VCaP (cell line): ENCODE data around the gene LRRFIP1.

Experiments
- H3K27ac ChIP-seq: fragments of 450-650 bp; 2 replicates; pipeline ENCODE4 v1.5.1; 2017
- CTCF ChIP-seq: fragments of 450-650 bp; conservative IDR thresholded peaks from 2 replicates; pipeline ENCODE4 v1.5.1; 2017; ENCODE audit warnings: mild to moderate bottlenecking, moderate library complexity

The LRRFIP1 gene

GRCh38 chr2:237806334-237806733 lies 178.9 kb downstream of the LRRFIP1 start:
- no peak for TF ChIP-seq CTCF
- no peak overlapping the region for H3K27ac ChIP-seq

DNA sequence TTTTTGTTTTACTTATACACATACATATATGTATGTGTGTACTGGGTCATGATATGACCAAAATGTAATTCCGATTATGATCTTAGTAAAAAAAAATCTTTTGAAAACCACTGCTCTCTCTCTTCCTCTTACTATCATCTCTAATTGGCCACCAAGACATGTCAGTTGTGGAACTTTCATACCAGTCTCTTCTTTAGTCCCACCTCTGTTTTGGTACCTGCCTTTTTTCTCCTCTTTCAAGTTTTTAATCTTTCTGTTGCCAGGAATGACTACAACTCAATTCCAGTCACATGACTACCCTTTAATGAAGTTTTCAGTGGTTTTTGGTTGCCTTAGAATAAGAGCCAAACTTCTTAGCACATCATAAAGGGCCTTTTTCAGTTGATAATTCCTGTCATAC lies 188.2 kb downstream of the LRRFIP1 start:
- no peak overlapping the region for H3K27ac ChIP-seq
- no peak for TF ChIP-seq CTCF

DNA sequence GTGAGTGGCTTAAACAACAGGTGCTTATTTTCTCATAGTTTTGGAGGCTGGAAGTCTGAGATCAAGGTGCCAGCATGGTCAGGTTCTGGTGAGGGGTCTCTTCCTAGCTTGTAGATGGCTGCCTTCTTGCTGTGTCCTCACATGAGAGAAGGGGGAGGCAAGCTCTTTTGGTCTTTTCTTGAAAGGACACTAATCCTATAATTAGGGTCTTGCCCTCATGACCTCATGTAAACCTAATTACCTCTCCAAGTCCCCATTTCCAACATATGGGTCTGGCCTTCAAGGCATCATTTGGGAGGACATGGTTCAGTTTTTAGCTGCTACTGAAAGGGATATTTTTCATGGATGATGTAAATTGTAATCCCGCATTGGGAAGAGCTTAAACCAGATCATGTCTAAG lies 189.1 kb downstream of the LRRFIP1 start:
- no peak overlapping the region for H3K27ac ChIP-seq
- TF ChIP-seq CTCF: no peak

- TF ChIP-seq CTCF: no peak
- H3K27ac ChIP-seq: no peak overlapping the region
Observed at GRCh38 chr2:237818066-237818473, 190.7 kb downstream of the LRRFIP1 start.

- H3K27ac ChIP-seq: no peak overlapping the region
- TF ChIP-seq CTCF: no peak
Observed at GRCh38 chr2:237819231-237819630, 191.8 kb downstream of the LRRFIP1 start.

GRCh38 chr2:237820421-237820820 lies 193.0 kb downstream of the LRRFIP1 start:
- no peak overlapping the region for H3K27ac ChIP-seq
- TF ChIP-seq CTCF: no peak

GRCh38 chr2:237823544-237823943 lies 196.2 kb downstream of the LRRFIP1 start:
- TF ChIP-seq CTCF: no peak
- no peak overlapping the region for H3K27ac ChIP-seq

DNA sequence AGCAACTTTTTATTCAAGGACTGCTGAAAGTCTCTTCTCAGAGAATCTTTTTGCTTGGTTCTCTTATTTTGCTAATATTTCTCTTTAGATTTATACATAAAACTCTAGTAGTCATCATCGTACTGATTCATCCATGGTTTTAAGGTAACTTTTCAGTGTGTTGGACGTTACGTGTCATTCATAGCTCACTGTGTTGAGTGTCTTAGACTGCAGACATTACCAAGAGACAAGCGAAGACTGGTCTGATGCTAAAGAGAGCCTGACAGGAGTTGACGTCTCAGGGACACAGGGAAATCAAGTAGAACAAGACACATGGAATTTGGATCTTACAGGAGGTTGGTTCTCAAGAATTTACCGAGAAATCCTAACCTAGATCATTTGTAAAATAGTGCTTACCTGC lies 196.7 kb downstream of the LRRFIP1 start:
- TF ChIP-seq CTCF: no peak
- H3K27ac ChIP-seq: no peak overlapping the region
